Panc1 (cell line): Measurements from ENCODE around the gene PPP2R1B.

Source experiments
- TF ChIP-seq, protein P1 (sequence below), 2 experiments: IDR thresholded peaks; 2 replicates each; pipeline ENCODE4 v1.6.1; 2011 to 2012; ENCODE audit warnings: low read depth in 2 of 2, control low read depth in 1 of 2, low read length in 1 of 2, mild to moderate bottlenecking in 1 of 2, moderate library complexity in 1 of 2; ENCODE audit not compliant: insufficient read depth in 1 of 2
- TF ChIP-seq, protein P2 (sequence below): fragments of 450-650 bp; IDR thresholded peaks from 2 replicates; pipeline ENCODE4 v1.5.1; 2017; ENCODE audit warnings: mild to moderate bottlenecking

DNA sequence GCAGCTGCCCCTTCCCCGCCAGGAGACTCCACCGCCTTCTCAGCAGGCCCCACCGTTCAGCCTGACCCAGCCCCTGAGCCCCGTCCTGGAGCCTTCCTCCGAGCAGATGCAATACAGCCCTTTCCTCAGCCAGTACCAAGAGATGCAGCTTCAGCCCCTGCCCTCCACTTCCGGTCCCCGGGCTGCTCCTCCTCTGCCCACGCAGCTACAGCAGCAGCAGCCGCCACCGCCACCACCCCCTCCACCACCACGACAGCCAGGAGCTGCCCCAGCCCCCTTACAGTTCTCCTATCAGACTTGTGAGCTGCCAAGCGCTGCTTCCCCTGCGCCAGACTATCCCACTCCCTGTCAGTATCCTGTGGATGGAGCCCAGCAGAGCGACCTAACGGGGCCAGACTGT, 42.6 kb downstream of the PPP2R1B start:
- TF ChIP-seq, protein P1, sequence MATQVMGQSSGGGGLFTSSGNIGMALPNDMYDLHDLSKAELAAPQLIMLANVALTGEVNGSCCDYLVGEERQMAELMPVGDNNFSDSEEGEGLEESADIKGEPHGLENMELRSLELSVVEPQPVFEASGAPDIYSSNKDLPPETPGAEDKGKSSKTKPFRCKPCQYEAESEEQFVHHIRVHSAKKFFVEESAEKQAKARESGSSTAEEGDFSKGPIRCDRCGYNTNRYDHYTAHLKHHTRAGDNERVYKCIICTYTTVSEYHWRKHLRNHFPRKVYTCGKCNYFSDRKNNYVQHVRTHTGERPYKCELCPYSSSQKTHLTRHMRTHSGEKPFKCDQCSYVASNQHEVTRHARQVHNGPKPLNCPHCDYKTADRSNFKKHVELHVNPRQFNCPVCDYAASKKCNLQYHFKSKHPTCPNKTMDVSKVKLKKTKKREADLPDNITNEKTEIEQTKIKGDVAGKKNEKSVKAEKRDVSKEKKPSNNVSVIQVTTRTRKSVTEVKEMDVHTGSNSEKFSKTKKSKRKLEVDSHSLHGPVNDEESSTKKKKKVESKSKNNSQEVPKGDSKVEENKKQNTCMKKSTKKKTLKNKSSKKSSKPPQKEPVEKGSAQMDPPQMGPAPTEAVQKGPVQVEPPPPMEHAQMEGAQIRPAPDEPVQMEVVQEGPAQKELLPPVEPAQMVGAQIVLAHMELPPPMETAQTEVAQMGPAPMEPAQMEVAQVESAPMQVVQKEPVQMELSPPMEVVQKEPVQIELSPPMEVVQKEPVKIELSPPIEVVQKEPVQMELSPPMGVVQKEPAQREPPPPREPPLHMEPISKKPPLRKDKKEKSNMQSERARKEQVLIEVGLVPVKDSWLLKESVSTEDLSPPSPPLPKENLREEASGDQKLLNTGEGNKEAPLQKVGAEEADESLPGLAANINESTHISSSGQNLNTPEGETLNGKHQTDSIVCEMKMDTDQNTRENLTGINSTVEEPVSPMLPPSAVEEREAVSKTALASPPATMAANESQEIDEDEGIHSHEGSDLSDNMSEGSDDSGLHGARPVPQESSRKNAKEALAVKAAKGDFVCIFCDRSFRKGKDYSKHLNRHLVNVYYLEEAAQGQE (IDR thresholded peaks at IDR 0.05; ENCODE audit: insufficient read depth in 1 of 2, low read depth in 2 of 2, low read length in 1 of 2), result no peak
- TF ChIP-seq, protein P2, sequence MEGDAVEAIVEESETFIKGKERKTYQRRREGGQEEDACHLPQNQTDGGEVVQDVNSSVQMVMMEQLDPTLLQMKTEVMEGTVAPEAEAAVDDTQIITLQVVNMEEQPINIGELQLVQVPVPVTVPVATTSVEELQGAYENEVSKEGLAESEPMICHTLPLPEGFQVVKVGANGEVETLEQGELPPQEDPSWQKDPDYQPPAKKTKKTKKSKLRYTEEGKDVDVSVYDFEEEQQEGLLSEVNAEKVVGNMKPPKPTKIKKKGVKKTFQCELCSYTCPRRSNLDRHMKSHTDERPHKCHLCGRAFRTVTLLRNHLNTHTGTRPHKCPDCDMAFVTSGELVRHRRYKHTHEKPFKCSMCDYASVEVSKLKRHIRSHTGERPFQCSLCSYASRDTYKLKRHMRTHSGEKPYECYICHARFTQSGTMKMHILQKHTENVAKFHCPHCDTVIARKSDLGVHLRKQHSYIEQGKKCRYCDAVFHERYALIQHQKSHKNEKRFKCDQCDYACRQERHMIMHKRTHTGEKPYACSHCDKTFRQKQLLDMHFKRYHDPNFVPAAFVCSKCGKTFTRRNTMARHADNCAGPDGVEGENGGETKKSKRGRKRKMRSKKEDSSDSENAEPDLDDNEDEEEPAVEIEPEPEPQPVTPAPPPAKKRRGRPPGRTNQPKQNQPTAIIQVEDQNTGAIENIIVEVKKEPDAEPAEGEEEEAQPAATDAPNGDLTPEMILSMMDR, result no peak
